ENCODE measurements around the gene CDADC1.

DNA sequence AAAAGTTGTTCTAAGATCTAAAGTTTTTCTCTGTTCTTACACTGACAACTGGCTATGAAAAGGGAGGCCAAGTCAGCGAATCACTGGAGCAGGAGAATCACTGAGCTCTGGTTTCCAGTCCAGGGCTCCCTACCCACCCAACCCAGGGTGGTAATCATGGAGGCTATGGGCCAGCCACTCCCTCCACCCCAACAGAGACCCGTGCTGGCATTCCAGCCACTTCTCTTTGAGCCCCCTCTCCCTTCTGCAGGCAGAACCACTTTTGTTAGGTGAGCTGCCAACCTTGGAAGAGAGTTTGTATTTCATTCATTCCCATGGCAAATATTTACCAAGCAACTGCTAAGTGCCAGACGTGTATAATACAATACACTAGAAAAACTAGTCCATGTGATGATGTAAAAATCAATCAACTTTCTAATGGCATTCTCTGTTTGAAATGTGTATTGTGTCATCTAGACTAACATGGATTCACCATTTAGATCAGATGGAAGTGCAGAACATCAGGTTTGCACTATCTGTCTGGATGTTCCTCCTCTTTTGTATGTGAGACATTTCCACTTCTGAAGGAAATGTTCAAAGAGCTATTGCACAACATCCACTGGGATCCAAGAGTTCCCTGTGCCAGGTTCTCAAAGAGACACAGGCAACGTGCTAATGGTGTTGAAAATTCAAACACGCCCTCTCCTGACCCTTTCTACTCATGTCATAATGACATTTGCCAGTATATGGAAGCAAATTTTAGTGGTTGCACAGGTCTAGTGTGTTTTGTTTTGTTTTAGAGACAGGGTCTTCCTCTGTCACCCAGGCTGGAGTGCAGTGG lies 22.3 kb upstream of the CDADC1 start:
- TF ChIP-seq, protein P1, sequence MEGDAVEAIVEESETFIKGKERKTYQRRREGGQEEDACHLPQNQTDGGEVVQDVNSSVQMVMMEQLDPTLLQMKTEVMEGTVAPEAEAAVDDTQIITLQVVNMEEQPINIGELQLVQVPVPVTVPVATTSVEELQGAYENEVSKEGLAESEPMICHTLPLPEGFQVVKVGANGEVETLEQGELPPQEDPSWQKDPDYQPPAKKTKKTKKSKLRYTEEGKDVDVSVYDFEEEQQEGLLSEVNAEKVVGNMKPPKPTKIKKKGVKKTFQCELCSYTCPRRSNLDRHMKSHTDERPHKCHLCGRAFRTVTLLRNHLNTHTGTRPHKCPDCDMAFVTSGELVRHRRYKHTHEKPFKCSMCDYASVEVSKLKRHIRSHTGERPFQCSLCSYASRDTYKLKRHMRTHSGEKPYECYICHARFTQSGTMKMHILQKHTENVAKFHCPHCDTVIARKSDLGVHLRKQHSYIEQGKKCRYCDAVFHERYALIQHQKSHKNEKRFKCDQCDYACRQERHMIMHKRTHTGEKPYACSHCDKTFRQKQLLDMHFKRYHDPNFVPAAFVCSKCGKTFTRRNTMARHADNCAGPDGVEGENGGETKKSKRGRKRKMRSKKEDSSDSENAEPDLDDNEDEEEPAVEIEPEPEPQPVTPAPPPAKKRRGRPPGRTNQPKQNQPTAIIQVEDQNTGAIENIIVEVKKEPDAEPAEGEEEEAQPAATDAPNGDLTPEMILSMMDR (IDR thresholded peaks at IDR 0.05; ENCODE audit: insufficient read depth, low read length, poor library complexity, severe bottlenecking): no peak
- no peak for TF ChIP-seq EZH2phosphoT487 (conservative IDR thresholded peaks at IDR 0.05; ENCODE audit: low read length)
